Heart left ventricle (tissue), 13 donors: ENCODE measurements around the gene CPD.

Experiments used
- CTCF ChIP-seq, 12 donors: fragments of 200-600 bp; sonication (generic) in 4 of 12; IDR thresholded peaks; one replicate each; pipeline versions ENCODE4 v1.5.0 to v1.8.0; 2018 to 2022; ENCODE audit warnings: antibody characterized with exemption in 12 of 12, mild to moderate bottlenecking in 5 of 12
- POLR2A ChIP-seq, 2 donors: fragments of 450-650 bp; IDR thresholded peaks; one replicate each; pipeline ENCODE4 v1.6.1; 2017; ENCODE audit warnings: antibody characterized with exemption in 2 of 2, mild to moderate bottlenecking in 2 of 2, moderate library complexity in 2 of 2
- donor health status: ischemic (EF 13 %, LVEDD 7.1; RV severe dilation, severe dysfunction).
- donor health status: DM: no; HTN: yes; CAD: no.
- donor health status: DM: no; HTN: no; CAD: no.
- donor health status: ischemic (EF 25% LVEDD 6.9; RV normal size, moderate dysfunction).
- donor health status: ischemic (EF 25% LVEDD 5.7; RV mildly dilated, moderate dysfunction).
- donor health status: ischemic (EF 35%, LVEDD 5.7; RV mildly dilated, moderate dysfunction).
- donor health status: nonischemic (EF 11% LVEDD 7.7; RV severe dilation, severe dysfunction).
- donor health status: DM: yes; HTN: yes; CAD: no.
- donor health status: PGD.
- donor health status: ischemic (EF 29% LVEDD 5.4; RV normal size, mild dysfunction).
- donor health status: nonischemic (EF 23%, LVEDD 6.1; RV moderate dilation, normal function).

- TF ChIP-seq CTCF (IDR thresholded peaks at IDR 0.05): no peak
- no peak for TF ChIP-seq POLR2A (IDR thresholded peaks at IDR 0.05)
Measured at GRCh38 chr17:30369995-30370394, 8.7 kb upstream of the CPD start.
